Esophagus (tissue), 2 donors: ENCODE results near the gene MKX. TPM values are rescaled to one million over a fixed set of nuclear protein-coding genes. Genes with fewer than 3 reads are reported as not detected.
A peak's percentile ranks its signal among the peaks of the same experiment; 100 is the strongest.

Experiments
- H3K27ac ChIP-seq, 2 donors: one replicate each; pipeline ENCODE4 v1.5.1; 2013; ENCODE audit warnings: low read depth in 2 of 2, mild to moderate bottlenecking in 2 of 2, inconsistent platforms in 1 of 2, low read length in 1 of 2, moderate library complexity in 1 of 2
- H3K27me3 ChIP-seq, 2 donors: one replicate each; pipeline ENCODE4 v1.6.1; 2013; ENCODE audit warnings: low read length in 2 of 2, control low read depth in 1 of 2, mild to moderate bottlenecking in 1 of 2; ENCODE audit not compliant: insufficient read depth in 2 of 2, control insufficient read depth in 1 of 2
- H3K36me3 ChIP-seq, 2 donors: one replicate each; pipeline ENCODE4 v1.6.1; 2013; ENCODE audit warnings: low read length in 1 of 2; ENCODE audit not compliant: control insufficient read depth in 2 of 2, insufficient read depth in 2 of 2
- H3K4me1 ChIP-seq, 2 donors: one replicate each; pipeline ENCODE4 v1.6.1; 2013; ENCODE audit warnings: low read length in 1 of 2; ENCODE audit not compliant: control insufficient read depth in 2 of 2, insufficient read depth in 2 of 2
- H3K4me3 ChIP-seq, 2 donors: one replicate each; pipeline ENCODE4 v1.5.1; 2013; ENCODE audit warnings: low read length in 2 of 2, mild to moderate bottlenecking in 2 of 2, low read depth in 1 of 2, moderate library complexity in 1 of 2
- H3K9me3 ChIP-seq, 2 donors: one replicate each; pipeline ENCODE4 v1.6.1; 2013; ENCODE audit warnings: mild to moderate bottlenecking in 2 of 2, low read depth in 1 of 2, low read length in 1 of 2, moderate library complexity in 1 of 2; ENCODE audit not compliant: control insufficient read depth in 2 of 2, insufficient read depth in 1 of 2
- WGBS, 2 donors: extraction: QIAGEN DNeasy Blood & Tissue Kit; methylation state at CpG; one replicate each; pipeline ENCODE4 v1.1.7; 2013; 5-methylcytosine and 5-hydroxymethylcytosine counted together
- polyA plus RNA-seq, 2 donors: library from polyadenylated mRNA; stranded (reverse); fragments of 200-250 nt; gene quantifications; one replicate each; pipeline ENCODE4 v1.2.3, GENCODE V29; 2013
- donor health status: healthy with polysubstance abuse.
- donor health status: Bipolar disorder and iron deficiency.

The MKX gene
- polyA plus RNA-seq, 2 donors: 0.39 to 0.99 TPM

DNA sequence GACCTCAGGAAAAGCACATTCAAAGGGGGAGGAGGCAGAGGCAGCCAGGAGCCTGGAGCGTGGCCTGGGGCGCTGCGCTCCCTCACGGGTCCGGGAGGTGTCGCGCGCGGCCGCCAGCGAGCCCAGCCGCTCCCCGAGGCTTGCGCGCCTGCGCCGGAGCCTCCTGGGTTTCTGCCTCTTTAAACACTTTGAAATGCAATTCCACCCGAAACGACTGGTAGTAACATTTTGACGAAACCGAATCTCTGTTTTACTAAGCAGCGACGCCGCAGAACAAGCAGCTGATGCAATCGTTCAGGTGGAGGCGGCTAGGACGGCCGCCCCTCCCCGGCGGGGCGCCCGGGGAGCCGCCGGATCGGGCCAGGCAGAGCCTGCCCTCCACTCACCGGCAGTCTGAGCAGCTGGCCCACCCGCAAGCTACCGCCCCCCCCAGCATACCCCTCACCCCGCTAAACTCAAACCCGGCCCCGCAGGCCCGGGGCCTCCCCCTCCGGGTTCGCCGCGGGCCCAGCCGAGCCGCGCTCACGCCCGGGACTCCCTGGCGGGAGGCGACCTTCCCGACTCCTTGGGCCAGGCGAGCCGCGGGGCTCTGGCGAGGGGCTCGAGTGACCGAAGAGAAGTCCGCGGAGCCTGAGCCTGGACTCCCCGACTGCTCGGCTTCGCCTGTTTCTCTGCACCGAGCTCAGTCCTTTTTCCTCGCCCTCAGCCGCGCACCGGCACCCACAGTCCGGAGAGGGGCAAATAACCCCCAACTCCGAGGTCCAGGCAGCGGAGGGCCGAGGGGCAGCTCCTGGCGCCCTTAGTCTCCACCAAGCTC, 3.2 kb downstream of the MKX start:
- peaks cover 9 to 28% of the 10 kb centered on the region in 2 donors for H3K4me1 ChIP-seq
- no peaks in the 10 kb centered on the region for H3K36me3 ChIP-seq
- H3K9me3 ChIP-seq: no peaks in the 10 kb centered on the region
- peak overlapping the region; percentile 81 to 85 for H3K27ac ChIP-seq
- H3K27me3 ChIP-seq: peaks cover 3 to 25% of the 10 kb centered on the region in 2 donors
- WGBS, 2 donors: 1% methylated on average over 75 of the region's 75 CpGs
- H3K4me3 ChIP-seq: peak overlapping the region; percentile 61 to 64

DNA sequence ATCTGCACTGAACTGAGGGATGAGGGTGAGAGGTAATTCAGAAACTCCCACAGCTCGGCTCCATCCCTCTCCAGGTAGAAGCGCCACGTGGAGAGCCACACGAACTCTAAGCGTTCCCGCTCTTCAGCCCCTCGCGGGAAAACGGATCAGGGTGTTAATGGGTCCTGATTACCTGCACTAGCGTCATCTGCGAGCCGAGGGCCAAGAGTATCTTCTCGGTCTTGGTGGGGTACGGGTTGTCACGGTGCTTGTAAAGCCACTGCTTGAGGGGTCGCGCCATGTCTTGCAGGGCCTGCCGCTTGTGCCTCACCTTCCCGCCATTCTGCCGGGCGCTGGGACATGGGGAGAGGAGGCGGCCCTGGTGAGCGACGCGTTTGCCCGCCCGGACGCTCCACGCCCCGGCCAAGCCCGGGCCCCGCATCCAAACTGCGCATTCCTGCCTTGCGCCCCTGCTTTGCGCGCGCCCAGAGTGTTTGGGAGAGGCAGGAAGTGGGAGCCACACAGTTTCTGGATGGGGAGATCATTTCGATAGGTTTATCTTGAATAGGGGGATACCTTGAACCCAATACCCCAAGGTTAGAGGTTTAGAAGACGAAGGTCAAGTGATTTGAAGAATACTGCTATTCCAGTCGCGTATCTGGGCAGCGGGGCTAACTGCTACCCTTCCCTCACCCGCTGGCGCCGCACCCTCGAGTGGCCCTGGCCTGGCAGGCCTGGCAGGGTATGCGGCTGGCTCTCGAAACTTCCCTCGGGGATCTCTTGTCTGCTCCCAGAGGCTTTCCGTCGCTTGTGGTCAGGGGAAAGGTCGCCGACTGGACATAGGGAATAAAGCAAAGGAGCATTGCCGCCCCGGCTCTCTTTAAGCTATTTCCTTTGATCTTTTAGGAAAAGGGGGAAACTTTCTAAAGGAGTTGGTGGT, 4.2 kb downstream of the MKX start:
- H3K9me3 ChIP-seq: no peaks in the 10 kb centered on the region
- WGBS, 2 donors: 30 to 51% methylated on average over 55 of the region's 55 CpGs
- no peak overlapping the region for H3K27ac ChIP-seq
- peaks cover 9 to 28% of the 10 kb centered on the region in 2 donors for H3K4me1 ChIP-seq
- H3K4me3 ChIP-seq: peak overlapping the region in 1 of 2 donors; percentile 61
- no peaks in the 10 kb centered on the region for H3K36me3 ChIP-seq
- H3K27me3 ChIP-seq: peaks cover 0 to 22% of the 10 kb centered on the region in 2 donors

DNA sequence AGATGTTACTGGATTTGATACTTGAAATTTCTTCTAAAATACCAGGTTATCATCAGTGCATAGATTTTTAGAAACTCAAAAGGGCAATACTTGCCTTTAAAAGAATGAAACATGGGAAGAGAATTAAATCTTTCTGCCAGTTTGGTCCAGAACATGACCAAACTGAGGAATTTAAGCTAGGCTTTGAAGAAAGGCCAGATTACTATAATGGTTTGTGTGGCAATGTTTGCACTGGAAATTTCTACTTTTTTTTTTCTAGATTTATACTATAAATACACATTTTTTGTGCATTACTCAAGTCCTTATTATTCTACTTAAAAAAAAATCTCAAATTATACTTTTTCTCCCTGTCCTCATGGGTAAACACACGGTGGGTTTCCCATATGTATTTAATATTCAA, 9.2 kb downstream of the MKX start:
- Histone ChIP-seq H3K27me3 (no peaks in the 10 kb centered on the region), H3K36me3 (no peaks in the 10 kb centered on the region), H3K27ac (no peak overlapping the region), H3K9me3 (no peaks in the 10 kb centered on the region), H3K4me3 (no peak overlapping the region), H3K4me1 (peaks cover 0 to 1% of the 10 kb centered on the region in 2 donors)
- 75 to 80% methylated on average over 1 of the region's 1 CpG for WGBS, 2 donors

DNA sequence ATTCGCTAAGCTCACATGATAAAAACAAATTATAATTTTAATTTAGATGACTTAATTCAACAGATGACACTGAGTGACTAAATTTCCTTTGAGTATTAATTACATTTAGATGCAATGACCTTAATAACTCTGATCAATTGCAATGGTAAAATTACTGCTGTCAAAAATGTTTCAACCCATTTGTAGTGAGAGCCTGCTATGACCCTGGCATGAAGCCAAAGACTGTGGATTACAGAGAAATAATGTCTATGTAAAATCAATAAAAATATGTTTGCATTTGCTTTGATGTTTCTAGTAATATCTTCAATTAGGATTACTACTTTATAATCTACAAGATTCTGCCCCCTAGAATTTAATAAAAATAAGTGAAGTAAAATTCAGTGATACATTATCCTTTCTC, 15.6 kb downstream of the MKX start:
- Histone ChIP-seq H3K27me3 (no peaks in the 10 kb centered on the region), H3K27ac (no peak overlapping the region), H3K4me1 (no peaks in the 10 kb centered on the region), H3K4me3 (no peak overlapping the region), H3K36me3 (no peaks in the 10 kb centered on the region), H3K9me3 (no peaks in the 10 kb centered on the region)
- WGBS, 2 donors: 96 to 100% methylated on average over 1 of the region's 1 CpG

DNA sequence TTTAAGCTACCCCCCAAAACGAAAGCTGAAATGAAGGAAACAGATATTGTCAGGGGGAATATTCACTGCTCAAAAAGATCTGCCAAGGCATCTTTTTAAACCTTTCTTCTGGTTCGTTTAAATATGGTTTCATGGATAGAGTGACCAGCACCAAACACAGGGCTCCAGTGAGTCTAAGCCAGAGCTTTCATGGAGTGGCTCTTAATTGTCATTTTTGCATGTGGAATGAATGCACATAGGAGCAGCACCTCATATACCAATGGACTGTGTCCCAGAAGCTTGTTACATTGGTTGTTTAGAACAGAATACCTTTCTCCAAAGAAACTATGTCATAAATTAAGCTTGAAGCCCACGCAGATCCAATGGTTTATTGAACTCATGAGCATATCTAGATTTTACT, 17.3 kb downstream of the MKX start:
- Histone ChIP-seq H3K36me3 (no peaks in the 10 kb centered on the region), H3K27me3 (no peaks in the 10 kb centered on the region), H3K4me3 (no peak overlapping the region), H3K9me3 (no peaks in the 10 kb centered on the region), H3K4me1 (no peaks in the 10 kb centered on the region), H3K27ac (no peak overlapping the region)
- 77 to 78% methylated on average over 3 of the region's 3 CpGs for WGBS, 2 donors

DNA sequence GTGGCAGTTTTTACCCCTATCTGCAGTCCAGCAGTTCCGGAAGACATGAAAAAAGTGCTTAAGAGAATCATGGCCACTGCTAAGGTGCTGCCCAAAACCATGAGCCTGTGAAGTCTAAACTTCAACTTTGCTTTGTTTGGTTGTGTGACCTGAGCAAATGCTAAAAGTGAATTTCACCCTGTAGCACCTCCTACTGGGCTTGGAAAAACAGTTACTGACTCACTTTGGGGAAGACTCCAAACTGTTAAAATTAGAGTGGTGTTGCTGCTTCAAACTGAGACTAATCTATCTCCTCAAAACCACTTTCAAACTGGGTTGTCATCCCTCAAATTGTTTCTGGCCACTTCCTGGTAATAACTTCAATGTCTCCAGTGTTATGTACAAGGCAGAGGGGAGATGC, 21.3 kb downstream of the MKX start:
- no peaks in the 10 kb centered on the region for H3K36me3 ChIP-seq
- no peaks in the 10 kb centered on the region for H3K4me1 ChIP-seq
- H3K27ac ChIP-seq: no peak overlapping the region
- 66 to 96% methylated on average over 1 of the region's 1 CpG for WGBS, 2 donors
- H3K27me3 ChIP-seq: peaks cover 0 to 3% of the 10 kb centered on the region in 2 donors
- H3K4me3 ChIP-seq: no peak overlapping the region
- H3K9me3 ChIP-seq: no peaks in the 10 kb centered on the region

DNA sequence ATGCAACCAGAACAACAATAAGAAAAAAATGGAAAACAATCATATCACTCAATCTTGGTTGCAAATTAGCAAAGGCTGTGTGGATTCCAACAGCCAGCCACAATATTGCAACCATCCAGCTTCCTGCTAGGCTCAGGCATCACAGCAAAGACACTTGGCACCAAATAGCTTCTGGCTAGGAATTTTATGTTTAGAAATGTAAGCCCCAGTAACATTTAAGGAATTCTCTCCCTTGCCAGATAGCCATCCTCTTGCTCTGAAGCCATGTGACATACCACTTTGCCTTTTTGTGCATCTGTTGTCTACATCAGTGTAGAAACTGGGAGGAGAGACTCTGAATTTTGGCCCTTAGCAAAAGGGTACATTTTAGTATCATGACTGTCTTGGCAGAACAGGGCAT, 22.2 kb downstream of the MKX start:
- H3K27ac ChIP-seq: no peak overlapping the region
- no peaks in the 10 kb centered on the region for H3K9me3 ChIP-seq
- H3K4me1 ChIP-seq: no peaks in the 10 kb centered on the region
- no peaks in the 10 kb centered on the region for H3K36me3 ChIP-seq
- H3K27me3 ChIP-seq: peaks cover 0 to 5% of the 10 kb centered on the region in 2 donors
- no peak overlapping the region for H3K4me3 ChIP-seq

DNA sequence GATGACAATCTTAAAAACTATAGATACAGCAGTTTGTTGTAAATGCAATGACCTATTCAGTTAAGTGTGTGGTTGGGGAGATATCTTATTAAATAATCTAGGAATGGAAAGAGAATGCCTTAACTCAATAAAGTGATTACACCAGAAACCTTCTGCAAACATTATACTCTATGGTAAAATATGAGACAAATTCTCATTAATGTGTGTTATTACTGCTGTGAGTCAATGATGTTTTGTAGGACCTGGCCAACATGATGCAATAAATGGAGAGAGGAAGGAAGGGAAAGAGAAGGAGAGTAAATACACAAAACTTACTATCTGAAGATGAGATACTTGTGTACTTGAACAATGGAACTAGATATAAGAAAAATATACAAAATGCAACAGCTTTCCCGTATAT, 25.1 kb downstream of the MKX start:
- H3K4me3 ChIP-seq: no peak overlapping the region
- no peaks in the 10 kb centered on the region for H3K9me3 ChIP-seq
- peaks cover 0 to 5% of the 10 kb centered on the region in 2 donors for H3K27me3 ChIP-seq
- 91 to 95% methylated on average over 1 of the region's 1 CpG for WGBS, 2 donors
- H3K4me1 ChIP-seq: no peaks in the 10 kb centered on the region
- no peak overlapping the region for H3K27ac ChIP-seq
- no peaks in the 10 kb centered on the region for H3K36me3 ChIP-seq

DNA sequence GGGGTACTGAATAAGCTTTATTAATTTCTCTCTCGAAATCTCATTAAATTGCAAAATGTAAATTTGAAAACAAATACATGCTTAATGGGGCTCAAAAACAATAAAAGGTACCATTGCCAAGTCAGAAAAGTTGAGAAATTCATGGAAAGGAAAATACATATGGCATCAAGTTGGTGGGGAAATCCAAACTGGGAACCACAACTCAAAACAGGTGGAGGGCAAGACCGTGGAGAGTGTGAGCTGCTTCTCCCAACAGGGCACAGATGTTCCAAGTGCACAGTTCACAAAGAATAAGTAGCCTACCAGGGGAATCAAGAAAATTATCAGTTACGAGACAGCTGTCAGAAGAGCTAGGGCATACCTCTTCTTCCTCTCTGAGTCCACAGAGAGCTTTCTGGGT, 26.6 kb downstream of the MKX start:
- no peak overlapping the region for H3K4me3 ChIP-seq
- H3K9me3 ChIP-seq: no peaks in the 10 kb centered on the region
- H3K4me1 ChIP-seq: no peaks in the 10 kb centered on the region
- peaks cover 0 to 5% of the 10 kb centered on the region in 2 donors for H3K27me3 ChIP-seq
- 81 to 90% methylated on average over 3 of the region's 3 CpGs for WGBS, 2 donors
- no peak overlapping the region for H3K27ac ChIP-seq
- no peaks in the 10 kb centered on the region for H3K36me3 ChIP-seq
